OCI-LY7 (cell line): ENCODE measurements around the gene KAZN.

Experiments used
- EZH2phosphoT487 ChIP-seq: fragments of 200-600 bp; sonication (generic); IDR thresholded peaks from 2 replicates; pipeline ENCODE4 v1.6.1; 2018; ENCODE audit warnings: low read depth, borderline replicate concordance, mild to moderate bottlenecking, mixed run types, antibody characterized with exemption, low read length, moderate library complexity, mixed read lengths
- TF ChIP-seq, protein P1 (sequence below): fragments of 200-600 bp; sonication (generic); conservative IDR thresholded peaks from 2 replicates; pipeline ENCODE4 v1.5.1; 2014; ENCODE audit warnings: mild to moderate bottlenecking, antibody characterized with exemption, low read length, moderate library complexity, mixed read lengths

DNA sequence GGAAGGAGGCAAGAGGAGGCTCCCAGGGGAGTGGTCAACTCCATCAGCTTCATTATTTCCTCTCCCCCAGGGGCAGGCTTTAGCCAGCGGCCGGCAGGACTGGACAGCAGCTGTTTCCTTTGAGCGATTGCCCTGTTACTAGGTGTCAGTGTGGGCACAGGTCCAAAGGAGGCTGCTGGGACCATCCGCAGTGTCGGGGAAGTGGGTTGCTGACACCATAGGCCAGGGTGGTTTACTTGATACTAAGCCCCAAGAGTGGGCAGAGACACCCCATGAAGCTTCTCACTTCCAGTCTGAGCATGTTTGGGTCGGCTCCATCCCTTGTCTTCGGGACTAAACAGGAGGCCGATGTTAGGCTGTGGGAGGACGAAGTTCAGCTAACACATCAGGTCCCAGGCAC, 63.6 kb downstream of the KAZN start:
- TF ChIP-seq, protein P1, sequence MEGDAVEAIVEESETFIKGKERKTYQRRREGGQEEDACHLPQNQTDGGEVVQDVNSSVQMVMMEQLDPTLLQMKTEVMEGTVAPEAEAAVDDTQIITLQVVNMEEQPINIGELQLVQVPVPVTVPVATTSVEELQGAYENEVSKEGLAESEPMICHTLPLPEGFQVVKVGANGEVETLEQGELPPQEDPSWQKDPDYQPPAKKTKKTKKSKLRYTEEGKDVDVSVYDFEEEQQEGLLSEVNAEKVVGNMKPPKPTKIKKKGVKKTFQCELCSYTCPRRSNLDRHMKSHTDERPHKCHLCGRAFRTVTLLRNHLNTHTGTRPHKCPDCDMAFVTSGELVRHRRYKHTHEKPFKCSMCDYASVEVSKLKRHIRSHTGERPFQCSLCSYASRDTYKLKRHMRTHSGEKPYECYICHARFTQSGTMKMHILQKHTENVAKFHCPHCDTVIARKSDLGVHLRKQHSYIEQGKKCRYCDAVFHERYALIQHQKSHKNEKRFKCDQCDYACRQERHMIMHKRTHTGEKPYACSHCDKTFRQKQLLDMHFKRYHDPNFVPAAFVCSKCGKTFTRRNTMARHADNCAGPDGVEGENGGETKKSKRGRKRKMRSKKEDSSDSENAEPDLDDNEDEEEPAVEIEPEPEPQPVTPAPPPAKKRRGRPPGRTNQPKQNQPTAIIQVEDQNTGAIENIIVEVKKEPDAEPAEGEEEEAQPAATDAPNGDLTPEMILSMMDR: no peak
- no peak for TF ChIP-seq EZH2phosphoT487
